HG03558 (cell line): ENCODE measurements around the gene ELANE.

Source experiments
- ATAC-seq: cut with Tn5 transposase; IDR thresholded peaks from one replicate; pipeline ENCODE4 v1.9.1; 2021; ENCODE audit warnings: moderate number of reproducible peaks; ENCODE audit not compliant: unreplicated experiment; ENCODE audit errors: extremely low read depth

The ELANE gene

DNA sequence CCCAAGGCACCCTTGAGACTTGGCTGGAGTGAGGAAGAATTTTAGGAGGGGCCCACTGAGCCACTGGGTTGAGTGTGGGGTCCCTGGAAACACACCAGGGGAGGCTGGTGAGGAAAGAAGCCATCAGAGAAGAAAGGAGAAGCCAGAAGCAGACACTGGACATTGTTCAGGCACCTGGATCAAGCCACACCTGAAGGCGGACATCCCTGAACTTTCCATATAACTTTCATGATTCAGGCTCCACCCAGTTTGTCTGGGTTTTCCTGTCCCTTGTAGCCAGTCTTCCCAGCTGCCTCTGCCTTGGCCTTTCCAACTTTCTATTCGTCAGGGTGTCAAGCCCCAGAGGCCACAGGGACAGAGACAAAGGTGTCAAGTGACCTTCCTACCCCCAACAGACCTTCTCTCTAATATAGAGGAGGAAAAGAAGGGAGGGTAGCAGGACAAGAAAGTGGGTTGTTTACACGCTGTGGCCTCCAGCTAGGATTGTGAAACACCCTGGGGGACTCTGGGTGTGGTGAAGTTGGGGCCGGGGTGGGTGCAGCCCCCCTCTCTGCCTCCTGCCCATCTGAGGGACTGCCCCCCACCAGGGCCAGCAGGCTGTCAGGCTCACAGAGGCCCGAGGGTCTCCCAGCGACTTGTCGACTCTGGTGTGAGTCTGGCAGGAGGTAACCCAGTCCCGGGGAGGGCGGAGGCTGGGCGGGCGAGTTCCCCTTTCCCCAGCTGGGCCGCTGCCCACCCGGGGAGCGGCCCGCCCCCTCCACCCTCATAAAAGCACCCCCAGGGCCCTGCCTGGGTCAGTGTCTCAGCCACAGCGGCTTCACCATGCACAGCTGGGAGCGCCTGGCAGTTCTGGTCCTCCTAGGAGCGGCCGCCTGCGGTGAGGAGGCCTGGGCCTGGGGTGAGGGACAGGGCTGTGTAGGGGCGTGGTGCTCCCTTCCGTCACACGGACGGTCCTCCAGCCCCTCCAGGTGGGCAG, 7.1 kb downstream of the ELANE start, which contains the start of gene CFD:
Gene CFD (plus strand): TSS at position 797 of the 976 bp plus-strand sequence. CDS start 26 bp downstream, at position 823.
- ATAC-seq, result no peak

GRCh38 chr19:861141-861755, 9.1 kb downstream of the ELANE start:
- ATAC-seq, result no peak

- no peak for ATAC-seq
Measured at GRCh38 chr19:861756-862580, 9.9 kb downstream of the ELANE start.

DNA sequence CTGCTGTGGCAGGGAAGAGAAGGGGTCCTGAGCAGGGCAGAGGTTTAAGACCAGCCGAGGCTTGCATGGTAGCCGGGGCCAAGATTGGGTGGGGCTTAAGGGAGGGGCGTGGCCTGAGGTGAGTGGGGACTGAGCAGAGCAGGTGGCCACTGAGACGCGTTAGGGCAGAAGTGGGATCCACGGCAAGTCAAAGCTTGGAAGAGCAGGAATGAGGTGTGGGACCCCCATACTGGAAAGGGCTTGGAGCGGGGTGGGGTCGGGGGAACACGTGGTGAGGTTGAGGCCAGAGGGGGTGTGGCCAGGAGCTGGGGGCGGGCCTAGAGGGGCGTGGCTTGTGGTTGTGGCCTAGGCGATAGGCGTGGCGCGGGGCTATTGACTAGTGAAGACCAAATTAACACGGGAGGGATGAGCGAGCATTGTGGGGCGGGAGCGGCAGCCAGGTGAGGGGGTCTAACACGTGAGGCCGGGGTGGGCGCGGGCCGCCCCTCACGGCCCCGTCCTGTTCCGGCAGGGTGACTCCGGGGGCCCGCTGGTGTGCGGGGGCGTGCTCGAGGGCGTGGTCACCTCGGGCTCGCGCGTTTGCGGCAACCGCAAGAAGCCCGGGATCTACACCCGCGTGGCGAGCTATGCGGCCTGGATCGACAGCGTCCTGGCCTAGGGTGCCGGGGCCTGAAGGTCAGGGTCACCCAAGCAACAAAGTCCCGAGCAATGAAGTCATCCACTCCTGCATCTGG, 10.6 kb downstream of the ELANE start:
- ATAC-seq, result no peak

- no peak for ATAC-seq
Measured at GRCh38 chr19:863315-863620, 11.2 kb downstream of the ELANE start.

GRCh38 chr19:866769-867300, 14.7 kb downstream of the ELANE start:
- ATAC-seq, result no peak

DNA sequence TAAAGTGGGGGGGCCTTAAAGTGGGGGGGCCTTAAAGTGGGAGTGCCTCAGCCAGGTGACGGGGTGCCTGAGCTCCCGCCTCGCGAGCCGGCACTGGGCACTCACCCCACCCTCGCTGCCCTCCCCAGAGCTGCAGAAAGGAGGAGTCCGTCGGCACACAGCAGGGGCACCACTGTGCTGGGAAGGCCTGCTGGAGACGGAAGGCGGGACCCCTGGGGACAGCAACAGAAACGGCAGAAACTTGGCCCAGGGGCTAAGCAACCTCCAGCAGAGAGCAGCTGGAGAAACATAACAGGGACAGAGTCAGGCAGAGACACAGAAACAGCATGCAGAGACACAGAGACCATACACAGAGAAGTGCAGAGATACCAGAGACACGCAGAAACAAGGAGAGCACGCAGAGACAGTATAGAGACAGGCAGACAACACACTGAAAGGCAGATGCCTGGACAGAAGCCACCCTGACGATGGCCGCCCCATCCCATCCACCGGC, 15.2 kb downstream of the ELANE start:
- no peak for ATAC-seq

DNA sequence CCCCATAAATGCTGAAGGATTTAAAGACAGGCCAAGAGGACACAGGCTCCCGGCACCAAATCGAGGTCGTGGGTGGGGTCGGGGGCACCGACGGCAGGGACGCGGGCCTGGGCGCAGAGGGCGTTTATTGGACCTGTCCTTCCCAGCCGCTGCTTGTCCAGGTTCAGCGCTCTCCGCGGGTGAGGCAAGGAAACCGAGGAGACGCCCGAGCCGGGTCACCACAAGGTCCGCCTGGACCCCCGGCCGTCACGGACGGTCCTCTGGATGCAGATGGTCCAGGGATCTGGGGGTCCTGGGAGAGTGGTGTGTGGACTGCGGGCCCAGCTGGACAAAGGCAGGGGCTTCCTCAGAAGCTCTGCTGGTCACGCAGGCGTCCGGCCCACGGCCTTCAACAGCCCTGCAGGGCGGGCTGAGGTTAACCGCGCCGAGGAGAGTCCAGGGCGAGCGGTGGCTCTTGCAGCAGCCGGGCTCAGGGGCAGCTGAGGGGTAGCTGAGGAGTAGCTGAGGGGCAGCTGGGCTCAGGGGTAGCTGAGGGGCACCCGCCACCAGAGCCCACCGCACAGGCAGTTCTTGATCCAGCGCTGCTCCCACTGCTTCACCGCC, 15.9 kb downstream of the ELANE start:
- ATAC-seq, result no peak

DNA sequence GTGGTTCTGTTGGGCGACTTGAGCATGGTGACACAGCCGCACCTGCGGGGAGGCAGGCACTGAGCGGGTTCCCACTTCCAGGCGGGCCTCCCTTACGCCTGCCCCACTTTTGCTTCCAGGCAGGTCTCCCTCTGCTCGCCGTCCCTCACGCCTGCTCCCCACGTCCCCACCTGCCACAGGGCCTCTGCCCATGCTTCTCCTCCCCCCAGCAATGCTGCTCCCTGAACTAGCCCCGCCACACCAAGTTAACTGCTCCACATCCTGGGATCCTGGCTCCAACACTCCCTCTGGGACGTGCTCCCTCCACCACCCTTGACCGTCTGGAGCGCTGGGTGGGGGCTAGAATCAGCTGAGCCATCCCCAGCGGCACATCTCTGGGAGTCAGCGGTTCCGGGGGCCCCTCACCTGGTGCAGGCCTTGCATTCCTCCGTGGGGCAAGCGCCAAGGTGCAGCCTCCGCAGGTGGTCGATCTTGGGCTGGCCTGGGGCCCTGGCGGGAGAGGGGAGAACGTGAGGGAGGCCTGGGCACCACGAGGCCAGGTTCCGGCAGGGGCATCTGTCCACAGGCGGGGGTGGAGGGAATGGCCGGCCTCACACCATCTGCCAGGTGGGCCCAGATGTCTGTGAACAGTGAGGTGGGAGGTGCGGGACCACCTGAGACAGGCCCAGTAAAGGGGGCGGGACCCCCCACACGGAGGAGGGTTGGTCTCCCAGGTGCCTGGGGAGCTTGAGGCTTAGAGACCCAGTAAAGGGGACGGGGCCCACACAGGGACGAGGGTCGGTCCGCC, 16.5 kb downstream of the ELANE start:
- ATAC-seq, result no peak

DNA sequence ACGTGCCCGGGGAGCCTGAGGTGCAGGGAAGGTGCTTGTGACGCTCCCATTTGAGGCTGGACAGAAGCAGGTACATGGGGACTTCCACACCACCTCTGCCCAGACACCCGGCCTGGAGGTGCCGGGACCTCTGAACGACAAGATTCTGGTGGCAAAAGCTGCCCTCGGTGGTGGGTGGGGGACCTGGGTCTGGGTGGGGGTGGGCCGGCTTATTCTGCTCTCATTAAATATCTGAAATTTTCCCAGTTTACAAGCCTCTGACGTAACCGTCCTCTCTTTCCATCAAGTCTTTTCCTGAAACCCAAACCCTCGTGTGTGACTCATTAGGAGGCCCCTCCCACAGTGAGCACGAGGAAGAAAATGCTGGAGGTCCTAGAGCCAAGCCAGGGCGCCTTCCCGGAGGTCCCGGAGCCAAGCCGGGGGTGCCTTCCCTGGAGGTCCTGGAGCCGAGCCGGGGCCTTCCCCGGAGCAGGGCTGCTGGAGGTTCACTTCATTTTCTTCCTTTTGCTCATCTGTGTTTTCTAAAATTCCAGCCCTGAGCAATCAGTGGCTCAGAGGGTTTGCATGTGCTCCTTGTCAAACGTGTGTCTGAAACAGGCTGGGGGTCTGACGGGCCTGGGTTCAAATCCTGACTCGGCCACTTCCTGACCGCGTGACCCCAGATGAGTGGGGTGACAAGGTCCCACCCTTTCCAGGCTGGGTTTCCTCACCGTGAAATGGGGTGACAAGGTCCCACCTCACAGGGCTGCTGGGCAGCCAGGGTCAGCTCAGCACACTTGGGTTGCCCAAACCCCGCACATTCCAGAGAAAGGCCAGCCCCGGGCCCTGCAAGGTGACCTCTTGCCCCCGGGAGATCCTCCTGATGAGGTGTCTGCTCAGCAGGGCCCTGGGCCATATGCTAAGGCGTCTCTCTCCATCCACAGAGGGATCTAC, 17.4 kb downstream of the ELANE start:
- no peak for ATAC-seq

DNA sequence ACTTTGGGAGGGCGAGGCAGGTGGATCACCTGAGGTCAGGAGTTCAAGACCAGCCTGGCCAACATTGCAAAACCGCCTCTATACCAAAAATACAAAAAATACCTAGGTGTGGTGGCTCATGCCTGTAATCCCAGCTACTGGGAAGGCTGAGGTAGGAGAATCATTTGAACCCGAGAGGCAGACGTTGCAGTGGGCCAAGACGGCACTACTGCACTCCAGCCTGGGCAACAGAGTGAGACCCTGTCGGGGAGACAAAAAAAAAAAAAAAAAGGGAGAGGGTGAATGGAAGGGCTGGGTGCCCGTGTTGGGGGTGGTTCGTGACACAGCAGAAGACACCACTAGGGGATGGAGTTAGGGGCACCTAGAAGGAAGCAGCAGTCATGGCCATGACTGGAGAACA, 18.2 kb downstream of the ELANE start:
- no peak for ATAC-seq

DNA sequence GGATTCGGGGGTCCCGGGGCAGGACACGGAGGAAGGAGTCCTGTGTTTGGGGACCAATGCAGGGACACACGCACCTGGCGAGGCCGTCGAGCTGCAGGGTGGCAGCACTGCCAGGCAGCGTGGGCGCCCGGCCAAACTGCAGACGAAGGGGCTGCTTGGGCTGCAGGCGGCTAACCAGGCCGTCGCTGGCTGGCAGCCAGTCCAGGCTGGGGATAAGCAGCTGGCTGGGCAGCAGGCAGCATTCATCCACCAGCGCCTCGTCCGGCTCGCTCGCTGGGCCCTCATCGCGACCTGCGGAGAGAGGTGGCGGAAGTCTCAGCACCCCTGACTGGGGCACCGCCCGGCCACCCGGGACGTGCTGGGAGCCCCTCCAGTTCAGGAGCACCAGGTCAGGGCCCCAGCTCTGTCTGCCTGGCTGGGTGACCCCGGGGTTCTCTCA, 18.9 kb downstream of the ELANE start:
- ATAC-seq, result no peak

- no peak for ATAC-seq
Measured at GRCh38 chr19:871446-872265, 19.6 kb downstream of the ELANE start.

DNA sequence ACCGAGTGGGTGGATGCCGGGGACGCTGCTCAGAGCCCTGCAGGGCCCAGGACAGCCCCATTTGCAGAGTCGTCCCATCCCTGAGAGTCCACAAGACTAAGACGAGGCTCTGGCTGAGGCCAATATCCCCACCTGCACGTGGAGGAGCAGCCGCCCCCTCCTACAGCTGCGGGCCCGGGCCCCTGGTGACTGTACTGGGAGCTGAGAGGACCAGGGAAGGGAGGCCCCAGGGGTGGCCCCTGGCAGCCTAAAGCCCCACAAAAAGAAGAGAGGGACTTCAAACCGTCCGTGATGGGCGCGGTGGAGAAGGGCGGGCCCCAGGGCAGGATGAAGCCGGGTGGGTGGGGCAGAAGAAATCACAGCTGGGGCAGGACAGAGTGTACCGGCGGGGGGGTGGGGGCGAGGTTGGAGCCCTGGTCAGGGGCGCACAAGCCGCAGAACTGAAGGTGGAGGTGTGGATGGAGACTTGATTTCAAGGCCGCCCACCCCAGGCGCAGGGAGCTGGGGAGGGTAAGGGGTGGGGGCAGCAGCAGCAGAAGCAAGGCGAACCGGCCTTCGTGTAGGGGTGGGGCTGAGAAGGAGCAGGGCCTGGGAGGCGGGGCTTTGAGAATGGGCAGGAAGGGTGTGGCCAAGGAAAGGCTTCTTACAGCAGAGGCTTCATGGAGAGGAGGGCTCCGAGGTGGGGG, 20.3 kb downstream of the ELANE start:
- ATAC-seq, result no peak

DNA sequence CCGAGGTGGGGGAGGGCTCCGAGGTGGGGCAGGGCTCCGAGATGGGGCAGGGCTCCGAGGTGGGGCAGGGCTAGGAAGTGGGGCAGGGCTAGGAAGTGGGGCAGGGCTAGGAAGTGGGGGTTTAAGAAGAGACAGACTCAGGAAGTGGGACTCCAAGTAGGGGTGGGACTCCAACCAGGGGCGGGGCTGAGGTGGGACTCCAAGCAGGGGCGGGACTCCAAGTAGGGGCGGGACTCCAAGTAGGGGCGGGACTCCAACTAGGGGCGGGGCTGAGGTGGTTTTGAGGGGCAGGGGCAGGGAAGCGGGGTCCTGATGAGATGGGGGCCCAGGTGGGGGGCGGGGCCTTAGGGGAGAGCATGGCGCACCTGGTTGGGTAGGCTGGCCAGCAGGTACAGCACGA, 21.0 kb downstream of the ELANE start:
- ATAC-seq, result no peak

DNA sequence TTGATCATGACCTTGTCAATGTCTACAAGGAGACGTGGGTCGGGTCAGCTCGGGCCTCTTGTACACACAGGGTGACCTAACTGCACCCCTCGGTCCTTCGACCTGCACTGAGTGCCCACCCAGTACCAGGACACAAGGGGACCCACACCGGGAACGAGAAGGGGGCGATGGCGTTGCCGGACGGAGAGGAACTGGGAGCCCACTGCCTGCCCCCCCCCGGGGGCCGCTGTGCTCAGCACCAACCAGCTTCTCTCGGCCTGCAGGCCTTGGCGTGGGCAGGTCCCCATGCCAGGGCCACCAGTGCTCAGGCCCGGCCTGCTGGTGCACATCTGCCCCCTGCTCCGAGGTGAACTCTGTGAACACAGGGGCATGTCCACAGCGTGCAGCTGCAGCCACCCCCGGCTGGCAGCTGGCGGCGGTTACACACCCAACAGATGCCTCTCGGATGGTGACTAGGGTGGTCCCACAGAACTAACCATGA, 21.5 kb downstream of the ELANE start:
- no peak for ATAC-seq
